ENCODE measurements around the gene SUGP1.
A peak's percentile ranks its signal among the peaks of the same experiment; 100 is the strongest.
"Not testable (repeated sequence)": the region's sequence is repeated elsewhere in the genome, so short reads cannot be mapped to it uniquely, and the experiment has no call there.

Gene SUGP1, protein sequence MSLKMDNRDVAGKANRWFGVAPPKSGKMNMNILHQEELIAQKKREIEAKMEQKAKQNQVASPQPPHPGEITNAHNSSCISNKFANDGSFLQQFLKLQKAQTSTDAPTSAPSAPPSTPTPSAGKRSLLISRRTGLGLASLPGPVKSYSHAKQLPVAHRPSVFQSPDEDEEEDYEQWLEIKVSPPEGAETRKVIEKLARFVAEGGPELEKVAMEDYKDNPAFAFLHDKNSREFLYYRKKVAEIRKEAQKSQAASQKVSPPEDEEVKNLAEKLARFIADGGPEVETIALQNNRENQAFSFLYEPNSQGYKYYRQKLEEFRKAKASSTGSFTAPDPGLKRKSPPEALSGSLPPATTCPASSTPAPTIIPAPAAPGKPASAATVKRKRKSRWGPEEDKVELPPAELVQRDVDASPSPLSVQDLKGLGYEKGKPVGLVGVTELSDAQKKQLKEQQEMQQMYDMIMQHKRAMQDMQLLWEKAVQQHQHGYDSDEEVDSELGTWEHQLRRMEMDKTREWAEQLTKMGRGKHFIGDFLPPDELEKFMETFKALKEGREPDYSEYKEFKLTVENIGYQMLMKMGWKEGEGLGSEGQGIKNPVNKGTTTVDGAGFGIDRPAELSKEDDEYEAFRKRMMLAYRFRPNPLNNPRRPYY

DNA sequence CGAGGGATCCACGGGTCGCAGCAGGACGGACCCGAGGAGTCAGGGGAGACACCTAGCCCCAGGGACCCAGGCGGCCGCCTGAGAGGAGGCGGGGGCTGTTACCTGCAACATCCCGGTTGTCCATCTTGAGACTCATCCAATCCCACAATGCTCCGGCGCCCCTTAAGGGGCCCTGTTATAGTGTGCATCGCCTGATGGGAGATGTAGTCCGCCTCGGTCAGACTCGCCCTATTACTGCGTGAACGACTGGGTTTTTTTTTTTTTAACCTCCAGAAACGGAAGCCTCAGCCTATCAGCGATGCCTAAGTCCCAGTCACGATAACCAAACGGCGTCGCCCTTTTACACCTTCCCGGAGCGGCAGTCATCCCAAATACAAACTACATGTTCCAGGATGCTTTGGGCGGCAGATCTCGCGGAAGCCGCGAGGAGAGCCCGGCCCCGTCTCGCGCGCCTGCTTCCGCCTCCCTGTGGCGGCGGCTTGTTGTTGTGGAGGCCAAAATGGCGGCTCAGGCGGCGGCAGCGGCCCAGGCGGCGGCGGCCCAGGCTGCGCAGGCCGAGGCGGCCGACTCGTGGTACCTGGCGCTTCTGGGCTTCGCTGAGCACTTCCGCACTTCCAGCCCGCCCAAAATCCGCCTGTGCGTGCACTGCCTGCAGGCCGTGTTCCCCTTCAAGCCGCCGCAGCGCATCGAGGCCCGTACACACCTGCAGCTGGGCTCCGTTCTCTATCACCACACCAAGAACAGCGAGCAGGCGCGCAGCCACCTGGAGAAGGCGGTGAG, at the start of gene SUGP1, which contains the start of gene MAU2:
SUGP1 (minus strand) TSS at position 149 of the 780 bp plus-strand sequence; CDS start at position 136, 13 bp downstream.
MAU2 (plus strand) TSS at position 469 of the 780 bp plus-strand sequence; CDS start at position 500, 31 bp downstream.
- DNase-seq (ENCODE audit: low read depth) = peak; percentile 57

DNA sequence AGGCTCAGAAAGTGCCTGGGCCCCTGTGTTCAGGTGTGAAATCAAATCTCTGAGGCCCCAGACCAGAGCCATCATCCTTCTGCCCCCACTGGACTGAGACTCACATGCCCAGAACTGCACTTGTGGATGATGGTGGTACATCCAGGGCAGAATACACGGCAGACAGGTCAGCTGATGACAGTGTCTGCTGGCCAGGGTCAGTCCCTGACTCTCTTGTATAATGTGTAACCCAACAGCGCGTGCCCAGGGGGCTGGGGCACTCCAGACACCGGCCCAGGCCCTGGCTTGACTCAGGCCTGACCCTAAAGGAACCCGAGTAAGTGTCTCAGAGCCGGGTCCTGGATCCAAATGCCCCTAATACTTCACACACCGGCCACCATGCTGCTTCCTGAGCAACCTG, 47.8 kb upstream of the SUGP1 start:
- DNase-seq (ENCODE audit: low read depth) = no peak

DNA sequence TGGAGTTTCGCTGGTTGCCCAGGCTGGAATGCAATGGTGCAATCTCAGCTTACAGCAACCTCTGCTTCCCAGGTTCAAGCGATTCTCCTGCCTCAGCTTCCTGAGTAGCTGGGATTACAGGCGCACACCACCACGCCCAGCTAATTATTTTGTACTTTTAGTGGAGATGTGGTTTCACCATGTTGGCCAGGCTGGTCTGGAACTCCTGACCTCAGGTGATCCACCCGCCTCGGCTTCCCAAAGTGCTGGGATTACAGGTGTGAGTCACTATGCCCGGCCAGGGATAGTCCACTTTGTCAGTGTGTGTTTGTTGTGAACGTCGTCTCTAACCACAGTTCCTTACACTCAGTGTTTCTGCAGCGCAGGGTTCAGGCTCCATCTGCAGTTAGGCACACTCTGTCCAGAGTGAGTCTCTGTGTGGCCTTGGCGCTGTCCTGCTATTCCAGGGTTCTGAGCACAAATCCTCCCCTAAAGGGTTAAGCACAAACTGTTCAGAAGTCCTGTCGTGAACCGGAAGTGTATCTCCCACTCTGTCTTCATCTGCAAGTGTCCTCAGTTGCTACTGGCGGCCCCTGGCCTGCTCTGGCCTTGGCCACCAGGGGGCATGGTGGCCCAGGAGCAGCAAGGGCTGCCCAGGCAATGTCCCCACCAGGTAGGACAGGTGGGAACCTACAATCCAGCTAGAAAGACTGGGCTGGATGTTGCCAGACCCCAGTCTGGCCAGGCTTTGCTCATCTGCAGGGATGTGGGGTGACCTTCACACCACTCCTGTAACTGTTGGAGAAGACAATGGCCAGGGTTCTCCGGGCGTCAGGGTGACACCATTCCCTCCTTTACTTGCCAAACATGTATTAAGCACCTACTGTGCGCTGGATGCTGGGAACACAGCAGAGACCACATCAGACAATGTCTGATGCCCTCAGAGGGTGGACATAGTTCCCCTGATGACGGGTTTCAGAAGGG, 46.4 kb upstream of the SUGP1 start:
- no peak for DNase-seq (ENCODE audit: low read depth)

DNA sequence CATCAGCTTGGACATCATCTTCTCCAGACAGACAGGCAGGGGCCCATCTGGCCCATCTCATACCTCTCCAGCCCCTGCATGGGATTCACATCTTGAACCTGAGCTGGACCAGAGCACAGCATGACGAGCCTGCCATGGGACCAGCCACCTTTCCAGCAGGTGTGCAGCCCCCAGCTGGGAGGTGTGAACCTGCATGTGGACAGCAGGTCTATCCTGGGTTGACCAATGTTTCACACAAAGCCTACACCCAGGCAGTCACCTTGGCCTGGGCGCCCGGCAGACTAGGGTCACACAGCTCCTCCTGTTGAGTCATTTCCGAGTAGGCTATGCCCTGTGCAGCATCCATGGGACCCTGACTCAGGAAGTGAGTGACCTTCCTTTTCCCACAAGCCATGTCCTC, 41.8 kb upstream of the SUGP1 start:
- DNase-seq (ENCODE audit: low read depth) = no peak

DNA sequence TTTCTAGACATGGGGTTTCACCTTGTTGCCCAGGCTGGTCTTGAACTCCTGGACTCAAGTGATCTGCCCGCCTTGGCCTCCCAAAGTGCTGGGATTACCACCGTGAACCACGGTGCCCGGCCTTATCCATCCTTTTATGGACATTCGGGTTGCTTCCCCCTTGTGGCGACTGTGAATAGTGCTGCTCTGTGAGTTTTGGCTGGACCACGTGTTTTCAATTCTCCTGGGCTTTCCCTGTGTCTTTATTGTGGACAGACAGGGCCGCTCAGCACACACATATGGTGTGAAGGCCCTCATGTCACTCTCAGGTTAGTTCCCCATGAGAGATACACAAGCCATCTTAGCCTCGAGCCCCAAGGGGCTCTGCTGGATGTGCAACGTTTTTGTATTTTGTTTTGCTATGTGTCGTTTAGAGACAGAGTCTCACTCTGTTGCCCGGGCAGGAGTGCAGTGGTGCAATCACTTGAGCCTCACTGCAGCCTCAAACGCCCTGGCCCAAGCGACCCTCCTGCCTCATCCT, 40.8 kb upstream of the SUGP1 start:
- peak; percentile 55 for DNase-seq (ENCODE audit: low read depth)

DNA sequence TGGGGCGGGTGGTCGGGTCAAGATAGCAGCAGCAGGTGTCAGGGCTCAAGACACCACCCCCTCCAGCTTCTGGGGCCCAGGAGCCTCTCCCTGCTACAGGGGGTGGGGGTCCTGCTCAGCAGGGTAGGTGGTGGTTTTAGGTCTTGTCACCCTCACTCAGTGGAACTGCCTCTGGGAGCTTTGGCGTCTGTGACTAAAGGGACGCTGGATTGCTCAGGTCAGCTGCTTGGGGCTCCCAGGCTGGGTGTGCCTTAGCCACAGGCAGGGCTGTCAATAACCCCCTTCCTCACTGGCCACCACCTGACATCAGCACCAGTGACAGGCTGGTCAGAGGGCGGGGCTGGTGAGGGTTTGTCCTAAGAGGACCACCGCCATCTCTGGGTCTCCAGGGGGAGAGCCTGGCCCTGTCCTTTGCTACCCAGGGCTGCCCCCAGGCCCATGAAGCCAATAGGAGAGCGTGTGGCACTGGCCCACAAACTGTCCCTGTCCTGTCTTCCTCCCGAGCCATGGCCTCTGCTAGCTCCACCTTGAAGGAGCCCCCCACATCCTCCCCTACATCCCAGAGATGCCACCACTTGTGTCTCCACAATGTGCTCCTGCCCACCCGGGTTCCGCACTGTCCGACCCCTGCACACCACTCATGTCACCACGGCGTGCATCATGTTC, 36.7 kb upstream of the SUGP1 start:
- no peak for DNase-seq (ENCODE audit: low read depth)

DNA sequence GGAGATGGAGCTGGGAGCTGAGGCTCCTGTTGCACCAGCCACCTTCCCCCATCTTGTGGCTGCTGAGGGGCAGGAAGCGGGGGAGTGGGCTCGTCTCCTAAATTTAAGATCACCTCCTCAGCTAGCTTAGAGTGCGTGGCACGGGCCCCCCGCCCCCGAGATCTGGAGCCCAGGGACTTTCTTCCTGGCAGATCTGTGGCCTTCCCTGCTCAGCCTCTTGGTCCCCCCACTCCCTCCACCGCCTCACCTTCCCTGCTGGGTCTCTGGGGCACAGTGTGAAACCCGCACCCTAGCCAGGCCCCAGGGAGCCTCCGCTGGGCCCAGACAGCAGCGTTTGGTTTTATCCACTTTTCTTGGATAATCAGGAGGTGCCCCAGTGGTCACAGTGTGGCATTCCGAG, 36.2 kb upstream of the SUGP1 start:
- DNase-seq (ENCODE audit: low read depth) = no peak

DNA sequence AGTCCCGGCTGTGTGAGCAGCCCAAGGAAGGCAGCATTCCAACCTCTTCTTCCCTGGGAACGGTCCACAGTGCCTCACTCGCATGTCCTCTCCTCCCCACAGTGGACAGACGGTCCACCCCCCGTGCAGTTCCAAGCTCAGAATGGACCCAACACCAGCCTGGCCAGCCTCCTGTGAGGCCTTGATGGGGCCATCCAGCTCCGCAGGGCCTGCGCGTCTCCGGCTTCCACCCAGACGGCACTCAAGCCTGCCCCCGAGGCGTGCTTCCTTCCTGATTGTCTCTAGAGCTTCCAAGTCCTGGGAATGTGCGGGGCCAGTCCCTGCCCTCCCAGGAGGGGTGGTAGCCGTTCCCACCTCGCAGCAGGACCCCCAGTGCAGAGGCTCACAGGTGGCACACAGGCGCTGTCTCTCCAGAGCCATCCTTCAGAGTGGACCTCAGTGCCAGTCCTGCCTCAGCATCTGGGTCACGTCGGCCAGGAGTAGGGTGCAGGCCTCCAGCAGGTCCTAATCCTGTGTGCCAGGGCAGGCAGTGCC, 35.4 kb upstream of the SUGP1 start:
- DNase-seq (ENCODE audit: low read depth) = no peak

DNA sequence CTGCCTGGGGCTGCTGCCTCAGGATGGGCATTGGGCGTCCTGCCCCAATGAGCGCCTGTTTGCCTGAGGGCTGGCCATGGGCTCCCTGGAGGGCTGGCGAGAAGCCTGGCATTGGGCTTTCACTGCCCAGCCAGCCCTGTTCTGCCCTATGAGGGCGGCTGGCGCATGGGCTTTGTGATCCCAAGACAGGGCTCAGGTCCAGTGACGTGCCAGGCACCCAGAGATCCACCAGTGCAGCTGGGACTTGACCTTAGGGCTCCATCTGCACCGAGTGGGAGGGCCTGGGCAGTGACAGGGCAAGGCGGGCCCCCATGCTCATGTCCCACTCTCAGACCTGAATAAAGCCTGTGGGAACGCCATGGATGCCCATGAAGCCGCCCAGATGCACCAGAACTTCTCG, 34.6 kb upstream of the SUGP1 start:
- DNase-seq (ENCODE audit: low read depth) = no peak

DNA sequence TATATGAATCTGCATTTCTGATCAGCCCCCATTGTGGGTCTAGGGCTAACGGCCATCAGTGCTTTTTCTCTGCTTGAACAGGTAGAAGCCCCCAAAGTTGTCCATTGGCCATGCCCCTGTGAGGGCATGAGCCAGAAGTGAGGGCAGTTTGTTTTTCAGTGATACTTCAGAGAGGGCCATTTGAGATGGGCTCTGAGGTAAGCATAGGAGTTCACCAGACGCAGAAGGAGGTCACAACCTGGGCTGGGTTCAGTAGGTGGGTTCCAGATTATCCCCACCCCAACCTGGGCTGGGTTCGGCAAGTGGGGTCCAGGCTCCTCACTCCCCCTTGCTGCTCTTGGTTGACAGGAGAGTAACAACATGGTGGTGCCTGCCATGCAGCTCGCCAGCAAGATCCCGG, 33.7 kb upstream of the SUGP1 start:
- DNase-seq (ENCODE audit: low read depth) = no peak

DNA sequence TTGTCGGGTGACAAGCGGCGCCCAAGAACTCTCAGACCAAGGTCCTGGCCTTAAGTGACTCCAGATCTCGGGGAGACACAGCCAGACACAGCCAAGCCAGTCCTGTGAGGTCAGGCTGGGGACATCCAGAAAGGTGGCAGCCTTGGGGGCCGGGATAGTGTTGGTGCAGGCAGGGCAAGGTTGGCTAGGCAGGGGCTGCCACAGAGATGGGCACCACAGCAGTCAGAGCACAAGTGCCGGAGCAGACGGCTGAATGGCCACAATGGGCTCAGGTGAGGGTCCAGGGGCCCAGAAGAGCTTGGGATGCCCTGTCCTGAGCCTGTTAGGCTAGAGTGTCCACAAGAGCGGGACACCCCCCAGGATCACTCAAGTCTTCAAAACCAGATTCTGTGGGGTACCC, 32.5 kb upstream of the SUGP1 start:
- no peak for DNase-seq (ENCODE audit: low read depth)

DNA sequence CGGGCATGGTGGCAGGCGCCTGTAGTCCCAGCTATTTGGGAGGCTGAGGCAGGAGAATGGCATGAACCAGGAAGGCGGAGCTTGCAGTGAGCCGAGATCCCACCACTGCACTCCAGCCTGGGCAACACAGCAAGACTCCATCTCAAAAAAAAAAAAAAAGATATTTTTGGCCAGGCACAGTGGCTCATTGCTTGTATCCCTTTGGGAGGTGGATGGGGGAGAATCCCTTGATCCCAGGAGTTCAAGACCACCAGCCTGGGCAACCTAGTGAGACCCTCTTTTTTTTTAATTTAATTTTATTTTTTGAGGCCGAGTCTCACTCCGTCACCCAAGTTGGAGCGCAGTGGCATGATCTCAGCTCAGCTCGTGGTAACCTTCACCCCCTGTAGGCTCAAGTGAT, 30.4 kb upstream of the SUGP1 start:
- DNase-seq (ENCODE audit: low read depth) = not testable (repeated sequence)

DNA sequence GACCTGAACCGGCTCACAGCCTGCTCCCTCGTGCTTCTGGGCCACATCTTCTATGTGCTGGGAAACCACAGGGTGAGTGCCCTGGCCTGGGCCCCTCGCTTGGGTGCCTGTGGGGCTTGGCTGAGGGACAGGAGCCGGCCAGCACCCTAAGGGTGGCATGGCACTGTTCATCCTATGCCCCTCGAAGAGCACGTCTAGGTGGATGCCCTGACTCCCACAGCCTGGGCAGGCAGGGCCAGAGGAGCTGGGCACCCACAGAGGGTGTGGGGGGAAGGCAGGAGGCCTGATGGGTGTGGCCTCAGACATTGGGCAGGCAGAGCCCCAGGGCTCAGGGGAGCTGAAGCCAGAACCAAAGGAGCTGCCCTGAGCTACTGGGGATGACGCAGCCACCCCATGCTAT, 29.1 kb upstream of the SUGP1 start:
- DNase-seq (ENCODE audit: low read depth) = no peak

DNA sequence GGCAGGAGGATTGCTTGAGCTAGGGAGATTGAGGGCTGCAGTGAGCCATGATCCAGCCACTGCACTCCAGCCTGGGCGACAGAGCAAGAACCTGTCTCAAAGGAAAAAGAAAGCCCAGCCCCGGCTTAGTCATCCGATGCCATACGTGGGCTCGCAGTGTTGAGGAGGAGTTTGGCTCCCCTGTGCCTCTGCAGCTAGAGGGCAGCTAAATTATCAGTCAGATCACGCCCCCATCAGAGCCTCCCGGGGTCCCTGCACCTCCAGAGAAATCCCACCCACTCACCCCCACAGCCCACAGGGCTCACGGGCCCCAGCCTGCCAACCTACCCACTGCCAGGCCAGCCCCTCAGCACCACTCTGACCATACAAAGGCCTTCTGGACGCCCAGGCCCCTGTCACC, 28.0 kb upstream of the SUGP1 start:
- no peak for DNase-seq (ENCODE audit: low read depth)

DNA sequence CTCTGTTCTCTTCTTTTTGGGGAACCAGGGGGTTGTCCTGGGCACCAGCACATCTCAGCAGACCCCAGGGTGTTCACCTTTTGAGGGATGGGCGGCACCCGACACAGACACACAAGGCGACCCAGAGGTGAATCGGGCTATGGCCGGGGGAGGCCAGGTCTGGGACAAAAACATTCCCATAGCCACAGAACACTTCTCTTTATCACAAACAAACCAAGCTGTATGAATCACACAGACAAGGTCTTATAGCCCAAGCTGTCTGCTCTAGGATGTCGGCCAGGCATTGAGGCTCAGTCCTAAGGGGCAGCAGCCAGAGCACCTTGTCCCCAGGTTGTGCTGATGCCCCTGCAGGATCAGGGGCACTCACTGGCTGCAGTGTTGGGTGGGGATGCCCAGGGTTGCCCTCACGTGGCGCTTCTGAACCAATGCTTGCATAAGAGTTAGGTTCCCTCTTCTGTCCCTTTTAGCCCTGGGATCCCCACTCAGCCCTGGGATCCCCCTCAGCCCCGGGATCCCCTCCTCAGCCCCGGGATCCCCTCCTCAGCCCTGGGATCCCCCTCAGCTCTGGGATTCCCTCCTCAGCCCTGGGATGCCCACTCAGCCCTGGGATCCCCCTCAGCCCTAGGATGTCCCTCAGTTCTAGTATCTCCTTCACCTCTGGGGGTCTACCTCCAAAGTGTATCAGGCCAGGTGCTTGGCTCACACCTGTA, 27.2 kb upstream of the SUGP1 start:
- no peak for DNase-seq (ENCODE audit: low read depth)

DNA sequence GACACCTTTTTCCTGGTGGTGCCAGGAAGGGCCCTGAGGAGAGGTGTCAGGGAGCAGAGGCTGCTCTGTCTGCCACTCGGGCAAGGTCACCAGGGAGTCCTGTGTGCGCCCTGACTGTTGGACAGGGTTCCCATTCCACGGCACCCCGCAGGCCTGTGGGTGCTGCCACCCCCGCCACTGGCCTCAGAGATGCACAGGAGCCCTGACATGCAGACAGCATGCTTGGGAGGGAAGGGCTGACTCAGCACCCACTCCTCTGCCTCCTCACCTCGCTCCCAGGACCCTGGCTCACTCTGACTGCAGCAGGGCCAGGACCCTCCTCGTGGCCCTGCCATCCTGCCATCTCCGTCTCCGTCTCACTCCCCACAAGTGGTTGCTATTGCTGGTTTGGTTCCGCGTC, 25.7 kb upstream of the SUGP1 start:
- no peak for DNase-seq (ENCODE audit: low read depth)

DNA sequence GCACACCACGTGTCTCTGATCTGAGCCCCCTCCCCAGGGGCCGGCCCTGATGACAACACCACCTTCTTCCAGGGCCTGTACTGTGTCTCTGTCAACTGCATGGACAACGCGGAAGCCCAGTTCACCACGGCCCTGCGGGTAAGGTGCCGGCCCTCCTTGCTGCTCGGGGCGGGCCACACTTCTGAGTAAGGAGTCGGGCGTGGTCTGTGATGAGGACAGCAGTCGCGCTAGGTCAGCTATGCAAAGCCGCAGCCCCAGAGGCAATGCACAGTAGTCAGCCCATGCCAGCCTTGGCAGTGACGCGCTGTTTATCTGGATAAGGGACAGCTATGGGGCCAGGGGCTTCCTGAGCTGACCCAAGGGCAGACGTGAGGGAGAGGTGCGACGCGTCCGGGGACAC, 24.9 kb upstream of the SUGP1 start:
- no peak for DNase-seq (ENCODE audit: low read depth)

DNA sequence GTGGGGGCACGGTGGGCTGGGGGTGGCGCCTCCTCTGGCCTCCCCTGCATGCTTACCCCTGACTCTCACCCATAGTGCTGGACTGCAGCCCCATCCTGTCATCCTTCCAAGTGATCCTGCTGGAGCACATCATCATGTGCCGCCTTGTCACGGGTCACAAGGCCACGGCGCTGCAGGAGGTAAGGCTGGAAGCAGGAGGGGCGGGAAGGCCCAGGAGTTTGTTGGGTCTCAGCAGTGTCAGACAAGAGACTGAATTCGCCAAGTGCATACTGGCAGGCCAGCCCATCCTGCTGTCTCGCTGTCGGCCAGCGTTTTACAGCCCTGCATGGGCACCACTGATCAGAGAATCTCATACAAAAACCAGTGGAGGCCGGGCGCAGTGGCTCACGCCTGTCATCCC, 23.5 kb upstream of the SUGP1 start:
- DNase-seq (ENCODE audit: low read depth) = no peak

DNA sequence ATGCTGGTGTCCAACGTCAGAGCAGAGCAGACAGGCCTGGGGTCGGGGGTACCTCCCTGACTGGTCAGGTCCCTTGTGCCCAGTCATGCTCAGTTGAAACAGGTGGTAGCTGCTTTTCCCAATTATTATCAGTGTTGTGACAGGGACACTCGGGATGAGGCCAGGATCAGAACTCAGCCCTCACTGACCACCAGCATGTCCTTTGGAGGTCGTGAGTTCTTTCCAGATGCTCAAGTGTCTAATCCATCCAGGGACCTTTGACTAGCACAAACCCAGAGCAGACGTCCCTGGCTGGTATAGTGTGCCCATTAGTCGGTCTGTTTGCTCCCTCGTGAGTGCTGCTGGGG, 22.7 kb upstream of the SUGP1 start:
- no peak for DNase-seq (ENCODE audit: low read depth)
